ENCODE results near the gene ABCA7. TPM values are rescaled to one million over a fixed set of nuclear protein-coding genes. Genes with fewer than 3 reads are reported as not detected.
A peak's percentile ranks its signal among the peaks of the same experiment; 100 is the strongest.

ABCA7 gene
- total and polyA plus RNA-seq, 2 experiments from 2014 or later, result 17.8 to 26.8 TPM

GRCh38 chr19:1063030-1063908, 23.4 kb downstream of the ABCA7 start:
- Histone ChIP-seq H3K9me2 (replicated peaks; ENCODE audit: insufficient read depth) (no peaks in the 10 kb centered on the region), H3K27me3 (peaks cover 13% of the 10 kb centered on the region), H3K79me2 (no peaks in the 10 kb centered on the region), H3K4me1 (ENCODE audit: insufficient read depth) (peaks cover 28% of the 10 kb centered on the region), H4K20me1 (ENCODE audit: insufficient read depth, poor library complexity, severe bottlenecking) (no peaks in the 10 kb centered on the region), H3K9me3 (ENCODE audit: low read depth) (no peaks in the 10 kb centered on the region), H2AFZ (no peak overlapping the region), H3K4me2 (no peak overlapping the region), H3K27ac (no peak overlapping the region), H3K4me3 (no peak overlapping the region), H3K36me3 (replicated peaks; ENCODE audit: insufficient read depth, low read depth) (no peaks in the 10 kb centered on the region)
- TF ChIP-seq EZH2 (IDR thresholded peaks at IDR 0.05; ENCODE audit: borderline replicate concordance) (no peak), CTCF (IDR thresholded peaks at IDR 0.05; ENCODE audit: poor library complexity) (no peak), EZH2phosphoT487 (IDR thresholded peaks at IDR 0.05; ENCODE audit: low read depth, severe bottlenecking, unreplicated experiment) (no peak)
- no peak for DNase-seq (ENCODE audit: low spot score)
- WGBS (ENCODE audit: low lambda C conversion rate, missing lambda C conversion rate), result 99% methylated on average over 19 of the region's 37 CpGs

GRCh38 chr19:1063909-1064660, 24.2 kb downstream of the ABCA7 start:
- H3K9me2 ChIP-seq (replicated peaks; ENCODE audit: insufficient read depth), result no peaks in the 10 kb centered on the region
- no peak overlapping the region for H2AFZ ChIP-seq
- no peaks in the 10 kb centered on the region for H3K9me3 ChIP-seq (ENCODE audit: low read depth)
- H3K27me3 ChIP-seq, result peaks cover 19% of the 10 kb centered on the region
- H3K4me3 ChIP-seq, result no peak overlapping the region
- H3K36me3 ChIP-seq (replicated peaks; ENCODE audit: insufficient read depth, low read depth), result no peaks in the 10 kb centered on the region
- H4K20me1 ChIP-seq (ENCODE audit: insufficient read depth, poor library complexity, severe bottlenecking), result no peaks in the 10 kb centered on the region
- H3K79me2 ChIP-seq, result no peaks in the 10 kb centered on the region
- WGBS (ENCODE audit: low lambda C conversion rate, missing lambda C conversion rate), result 96% methylated on average over 28 of the region's 37 CpGs
- no peak overlapping the region for H3K4me2 ChIP-seq
- H3K27ac ChIP-seq, result no peak overlapping the region
- DNase-seq (ENCODE audit: low spot score), result no peak
- no peak for TF ChIP-seq CTCF (IDR thresholded peaks at IDR 0.05; ENCODE audit: poor library complexity)
- H3K4me1 ChIP-seq (ENCODE audit: insufficient read depth), result peaks cover 28% of the 10 kb centered on the region

GRCh38 chr19:1064661-1065605, 25.0 kb downstream of the ABCA7 start:
- Histone ChIP-seq H3K4me1 (ENCODE audit: insufficient read depth) (peaks cover 28% of the 10 kb centered on the region), H3K27ac (peak overlapping the region; percentile 81), H3K27me3 (peaks cover 28% of the 10 kb centered on the region), H3K9me3 (ENCODE audit: low read depth) (no peaks in the 10 kb centered on the region), H3K79me2 (no peaks in the 10 kb centered on the region), H3K9me2 (replicated peaks; ENCODE audit: insufficient read depth) (no peaks in the 10 kb centered on the region), H3K4me3 (no peak overlapping the region), H4K20me1 (ENCODE audit: insufficient read depth, poor library complexity, severe bottlenecking) (no peaks in the 10 kb centered on the region), H3K4me2 (peak overlapping the region; percentile 66), H3K36me3 (replicated peaks; ENCODE audit: insufficient read depth, low read depth) (no peaks in the 10 kb centered on the region), H2AFZ (no peak overlapping the region)
- DNase-seq (ENCODE audit: low spot score), result peak; percentile 84
- TF ChIP-seq EZH2 (IDR thresholded peaks at IDR 0.05; ENCODE audit: borderline replicate concordance), result no peak
- TF ChIP-seq CTCF (IDR thresholded peaks at IDR 0.05; ENCODE audit: poor library complexity), result peak; percentile 62
- 19% methylated on average over 48 of the region's 60 CpGs for WGBS (ENCODE audit: low lambda C conversion rate, missing lambda C conversion rate)

Data from hepatocyte (in vitro differentiated cells).